ENCODE measurements around the gene RDH13.

The RDH13 gene

DNA sequence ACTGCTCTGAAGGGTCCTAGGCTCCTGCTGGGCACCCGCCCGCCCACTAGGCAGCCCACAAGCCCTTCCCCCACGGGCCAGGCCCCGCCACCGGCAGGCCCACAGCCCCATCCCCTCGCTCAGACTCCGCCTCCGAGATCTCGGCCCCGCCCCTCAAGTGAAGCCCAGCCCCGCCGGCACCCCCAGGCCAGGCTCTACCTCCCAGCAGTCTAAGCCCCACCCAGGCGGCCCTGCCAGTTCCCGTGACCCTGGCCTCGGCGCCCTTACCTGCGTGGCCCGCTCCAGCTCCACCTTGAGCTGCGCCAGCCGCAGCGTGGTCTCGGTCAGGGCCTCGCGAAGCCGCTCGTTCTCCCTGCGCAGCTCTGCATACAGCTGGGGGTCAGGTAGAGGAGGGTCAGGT lies 29.0 kb upstream of the RDH13 start:
- DNase-seq (ENCODE audit: low read depth in 3 of 3) = no peak

- no peak for DNase-seq (ENCODE audit: low read depth in 3 of 3)
Measured at GRCh38 chr19:55091126-55091910, 28.4 kb upstream of the RDH13 start.

DNA sequence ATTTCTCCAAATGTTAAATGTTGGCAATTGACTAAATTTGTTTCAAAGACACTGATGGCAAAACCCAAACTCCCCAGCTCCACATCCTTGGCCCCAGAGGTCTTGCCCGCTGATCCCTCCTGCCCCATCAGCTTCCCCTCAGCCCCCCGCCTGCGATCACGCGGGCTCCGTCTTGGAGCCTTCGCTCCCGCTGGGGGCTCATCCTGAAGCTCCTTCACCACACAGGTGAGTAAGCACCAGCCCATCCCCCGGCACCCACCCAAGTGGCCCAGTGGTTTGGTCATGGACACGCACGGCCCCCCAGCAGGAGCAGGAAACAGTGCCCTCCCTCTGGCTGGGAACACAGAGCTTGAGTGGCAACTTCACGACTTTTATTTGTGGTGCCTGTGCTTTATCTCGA lies 27.6 kb upstream of the RDH13 start:
- no peak for DNase-seq (ENCODE audit: low read depth in 3 of 3)

DNA sequence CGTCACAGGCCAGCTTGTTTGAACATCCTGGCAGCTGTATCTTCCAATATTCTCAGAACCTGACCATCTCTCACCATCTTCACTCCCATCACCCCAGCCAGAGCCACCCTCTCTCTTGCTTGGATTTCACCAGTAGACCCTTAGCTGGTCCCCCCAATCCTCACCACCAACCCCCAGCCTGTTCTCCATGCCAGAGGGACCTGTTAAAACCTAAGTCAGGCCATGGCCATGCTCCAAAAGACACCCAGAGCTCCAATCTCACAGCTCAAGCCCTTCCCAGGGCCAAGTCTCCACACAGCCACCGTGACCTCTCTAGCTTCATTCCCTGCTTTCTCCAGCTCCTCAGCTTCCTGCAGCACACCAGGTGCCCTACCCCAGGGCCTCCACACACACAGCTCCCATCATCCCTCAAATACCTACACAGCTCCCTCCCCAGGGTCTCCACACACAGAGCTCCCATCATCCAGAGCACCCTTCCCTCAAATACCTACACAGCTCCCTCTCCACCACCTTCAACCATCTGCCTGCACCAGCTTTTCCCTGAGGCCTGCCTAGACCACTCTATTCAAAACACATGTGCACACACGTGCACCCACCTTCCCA lies 26.5 kb upstream of the RDH13 start:
- no peak for DNase-seq (ENCODE audit: low read depth in 3 of 3)

DNA sequence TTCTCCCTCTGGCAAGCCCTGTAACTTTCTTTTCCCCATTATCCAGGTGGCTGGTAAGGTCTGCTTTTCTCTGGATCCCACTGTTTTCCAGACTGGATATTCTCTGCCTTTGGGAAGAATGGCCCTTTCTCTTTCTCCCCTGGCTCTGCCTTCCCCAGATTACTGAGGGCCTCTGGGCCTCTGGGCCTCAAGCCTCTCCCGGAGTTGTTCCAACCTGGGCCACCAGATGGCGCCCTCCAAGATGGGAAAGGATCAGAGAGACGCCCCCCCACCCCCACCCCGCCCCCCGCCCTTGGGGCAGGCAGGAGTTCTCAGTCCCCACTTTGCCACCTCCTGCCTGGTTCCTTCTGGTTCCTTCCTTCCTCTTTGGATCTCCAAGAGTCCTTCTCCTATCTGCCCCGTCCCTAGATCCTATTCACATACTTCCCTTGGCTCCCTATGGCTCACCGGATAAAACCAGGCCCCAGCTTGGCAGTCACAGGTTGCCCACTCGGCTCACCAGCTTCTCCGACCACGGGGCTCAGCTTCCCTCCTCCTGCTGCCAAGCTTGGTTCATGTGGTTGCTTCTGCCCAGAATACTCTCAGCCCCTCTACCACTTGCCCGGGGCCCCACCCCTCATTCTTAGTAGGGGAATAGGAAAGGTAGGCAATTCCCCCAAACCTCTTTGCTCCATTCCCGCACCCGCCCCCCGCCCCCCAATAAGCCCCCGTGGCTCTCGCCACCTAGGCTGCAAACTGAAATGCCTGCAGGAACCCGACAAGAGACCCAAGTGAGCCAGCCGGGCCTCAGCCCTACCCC lies 25.8 kb upstream of the RDH13 start:
- DNase-seq (ENCODE audit: low read depth in 3 of 3) = peak; percentile 61 to 69 (median 65)

DNA sequence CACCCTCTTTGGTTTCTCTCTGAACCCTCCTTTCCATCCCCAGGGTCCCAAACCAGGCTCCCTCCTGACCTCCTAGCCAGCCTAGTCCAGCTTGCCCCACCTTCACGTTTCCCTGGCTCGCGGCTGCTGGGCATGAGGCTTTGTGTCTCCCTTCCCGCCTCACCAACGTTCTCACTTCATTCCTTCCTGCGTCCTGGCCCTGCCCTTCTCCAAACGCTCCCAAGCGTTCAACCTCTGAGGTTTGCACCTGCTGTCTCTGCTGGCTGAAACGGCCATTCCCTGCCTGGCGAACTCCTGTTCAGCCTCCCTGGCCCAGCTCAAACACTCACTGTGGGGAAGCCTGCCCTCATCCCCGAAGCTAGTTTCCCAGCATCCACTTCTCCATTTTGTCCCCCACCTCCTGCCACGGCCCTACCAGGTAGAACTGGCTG lies 25.1 kb upstream of the RDH13 start:
- DNase-seq (ENCODE audit: low read depth in 3 of 3) = no peak

- DNase-seq (ENCODE audit: low read depth in 3 of 3) = no peak
Measured at GRCh38 chr19:55087542-55087901, 24.6 kb upstream of the RDH13 start.

DNA sequence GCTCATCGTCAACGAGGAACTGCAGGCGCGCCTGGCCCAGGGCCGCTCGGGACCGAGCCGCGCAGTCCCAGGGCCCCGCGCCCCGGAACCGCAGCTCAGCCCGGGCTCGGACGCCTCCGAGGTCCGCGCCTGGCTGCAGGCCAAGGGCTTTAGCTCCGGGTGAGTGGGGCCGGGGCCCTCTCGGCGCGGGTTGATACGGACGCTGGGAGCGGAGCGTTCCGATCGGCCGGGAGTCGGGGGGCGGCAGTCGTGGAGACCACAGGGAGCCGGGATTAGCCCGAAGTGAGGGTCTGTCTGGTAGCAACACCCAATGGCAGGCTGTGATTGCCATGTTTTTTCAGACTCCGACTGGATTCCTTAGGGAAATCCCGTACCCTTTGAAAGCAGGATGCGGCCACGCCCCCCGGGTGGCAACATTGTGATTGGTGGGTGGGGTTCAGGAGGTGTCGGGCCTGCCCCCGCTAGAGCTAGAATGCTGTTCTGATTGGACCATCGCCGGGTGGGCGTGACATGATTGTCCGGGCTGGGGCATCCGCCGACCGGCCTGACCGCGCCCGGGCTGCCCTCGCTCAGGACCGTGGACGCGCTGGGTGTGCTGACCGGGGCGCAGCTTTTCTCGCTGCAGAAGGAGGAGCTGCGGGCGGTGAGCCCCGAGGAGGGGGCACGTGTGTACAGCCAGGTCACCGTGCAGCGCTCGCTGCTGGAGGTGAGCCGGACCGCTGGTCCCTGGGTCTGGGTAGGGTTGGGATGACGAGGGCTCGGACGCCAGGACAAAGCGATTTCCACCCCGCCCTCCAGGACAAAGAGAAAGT lies 24.0 kb upstream of the RDH13 start:
- peak in 1 of 3 experiments; percentile 20 for DNase-seq (ENCODE audit: low read depth in 3 of 3)

DNA sequence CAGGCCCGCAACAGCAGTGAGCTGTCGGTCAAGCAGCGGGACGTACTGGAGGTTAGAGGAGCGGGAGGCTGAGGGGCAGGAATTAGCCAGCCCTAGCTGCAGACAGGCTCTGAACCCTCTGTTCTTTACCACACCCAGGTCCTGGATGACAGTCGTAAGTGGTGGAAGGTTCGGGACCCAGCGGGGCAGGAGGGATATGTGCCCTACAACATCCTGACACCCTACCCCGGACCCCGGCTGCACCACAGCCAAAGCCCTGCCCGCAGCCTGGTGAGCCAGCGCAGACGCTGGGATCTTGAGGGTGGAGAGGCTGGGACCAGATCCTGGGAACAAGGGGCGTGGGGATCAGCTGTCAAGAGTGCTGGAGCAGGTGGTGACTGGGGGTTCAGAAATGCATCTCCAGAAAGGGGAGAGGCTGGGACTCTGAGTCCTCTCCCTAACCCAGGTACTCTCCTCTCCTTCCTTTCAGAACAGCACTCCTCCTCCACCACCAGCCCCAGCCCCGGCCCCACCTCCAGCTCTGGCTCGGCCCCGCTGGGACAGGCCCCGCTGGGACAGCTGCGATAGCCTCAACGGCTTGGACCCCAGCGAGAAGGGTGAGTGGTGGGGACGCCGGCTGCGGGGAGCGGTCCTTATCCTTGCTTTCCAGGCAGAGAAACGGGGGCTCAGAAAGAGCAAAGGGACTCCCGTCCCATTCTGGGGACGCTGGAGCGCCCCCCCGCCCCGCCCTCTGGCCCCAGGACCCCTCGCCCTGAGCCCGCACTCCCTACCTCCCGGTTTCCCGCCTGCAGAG lies 23.2 kb upstream of the RDH13 start:
- DNase-seq (ENCODE audit: low read depth in 3 of 3) = no peak

GRCh38 chr19:55084416-55084815 lies 21.5 kb upstream of the RDH13 start:
- no peak for DNase-seq (ENCODE audit: low read depth in 3 of 3)

DNA sequence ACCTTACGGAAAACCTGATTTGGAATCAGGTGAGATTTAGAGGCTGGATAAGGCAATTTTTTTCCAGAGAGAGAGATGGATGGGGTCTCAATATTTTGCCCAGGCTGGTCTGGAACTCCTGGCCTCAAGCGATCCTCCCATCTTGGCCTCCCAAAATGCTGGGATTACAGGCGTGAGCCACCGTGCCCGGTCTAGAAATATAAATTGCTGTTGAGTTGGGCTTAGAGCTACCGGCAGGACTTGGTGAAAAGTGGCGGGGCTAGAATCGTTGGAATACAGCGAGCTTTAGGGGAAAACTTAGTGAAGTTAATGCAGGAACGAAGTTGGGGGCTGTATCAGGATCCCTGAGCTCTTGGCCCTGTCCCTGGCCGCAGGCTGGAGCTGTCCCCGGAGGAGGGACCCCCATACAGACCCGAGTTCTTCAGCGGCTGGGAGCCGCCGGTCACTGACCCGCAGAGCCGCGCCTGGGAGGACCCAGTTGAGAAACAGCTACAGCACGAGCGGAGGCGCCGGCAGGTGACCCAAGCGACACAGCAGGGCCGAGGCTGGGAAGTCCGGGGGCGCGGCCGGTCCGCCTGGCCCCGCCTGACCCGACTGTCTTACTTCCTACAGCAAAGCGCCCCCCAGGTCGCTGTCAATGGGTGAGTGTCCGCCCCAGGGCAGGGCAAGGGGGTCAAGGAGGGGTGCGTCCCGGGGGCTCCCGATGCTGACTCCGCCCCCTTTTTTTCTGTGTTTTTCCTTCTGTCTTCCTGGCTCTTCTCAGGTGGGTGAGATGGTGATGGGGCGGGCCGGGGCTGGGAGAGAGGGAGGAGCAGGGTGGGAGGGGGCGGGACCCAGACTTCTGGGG lies 20.3 kb upstream of the RDH13 start:
- DNase-seq (ENCODE audit: low read depth in 3 of 3) = no peak

DNA sequence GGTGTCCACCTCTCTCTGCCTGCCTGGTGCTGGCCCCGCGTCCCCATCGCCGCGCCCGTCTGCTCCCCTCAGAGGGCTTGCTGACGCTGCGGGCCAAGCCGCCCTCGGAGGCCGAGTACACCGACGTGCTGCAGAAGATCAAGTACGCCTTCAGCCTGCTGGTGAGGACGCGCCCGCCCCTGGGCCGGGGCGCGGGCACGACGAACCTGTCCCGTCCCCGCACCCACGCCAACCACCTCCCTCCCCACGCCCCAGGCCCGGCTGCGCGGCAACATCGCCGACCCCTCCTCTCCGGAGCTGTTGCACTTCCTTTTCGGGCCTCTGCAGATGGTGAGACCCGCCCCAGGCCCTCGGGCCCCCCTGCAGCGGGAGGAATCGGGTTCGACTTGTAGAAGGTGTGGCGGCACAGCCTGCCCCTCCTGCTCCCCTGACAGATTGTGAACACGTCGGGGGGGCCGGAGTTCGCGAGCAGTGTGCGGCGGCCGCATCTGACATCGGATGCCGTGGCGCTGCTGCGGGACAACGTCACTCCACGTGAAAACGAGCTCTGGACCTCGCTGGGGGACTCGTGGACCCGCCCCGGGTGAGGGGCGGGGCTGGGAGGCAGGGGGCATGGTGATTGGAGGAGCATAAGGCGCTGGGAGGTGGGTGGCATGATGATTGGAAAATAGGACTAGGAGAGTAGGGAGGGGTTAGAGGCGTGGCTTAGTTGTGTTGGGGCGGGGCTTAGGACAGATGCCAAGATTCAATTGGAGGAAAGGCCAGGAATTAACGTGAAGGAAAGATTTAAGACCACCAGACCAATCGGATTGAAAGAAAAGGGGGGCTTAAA lies 19.3 kb upstream of the RDH13 start:
- peak in 1 of 3 experiments; percentile 21 for DNase-seq (ENCODE audit: low read depth in 3 of 3)

DNA sequence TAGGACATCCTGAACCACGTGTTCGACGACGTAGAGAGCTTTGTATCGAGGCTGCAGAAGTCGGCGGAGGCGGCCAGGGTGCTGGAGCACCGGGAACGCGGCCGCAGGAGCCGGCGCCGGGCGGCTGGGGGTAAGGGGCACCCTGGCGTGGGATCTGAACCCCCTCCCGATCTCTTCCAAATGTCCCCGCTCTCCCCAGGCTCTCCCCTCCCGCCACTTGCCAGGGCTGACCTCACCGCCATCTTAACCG lies 18.7 kb upstream of the RDH13 start:
- no peak for DNase-seq (ENCODE audit: low read depth in 3 of 3)

GRCh38 chr19:55080968-55081769 lies 18.2 kb upstream of the RDH13 start:
- DNase-seq (ENCODE audit: low read depth in 3 of 3) = peak; percentile 72 to 75 (median 74)

- peak in 2 of 3 experiments; percentile 22 to 41 for DNase-seq (ENCODE audit: low read depth in 3 of 3)
Measured at GRCh38 chr19:55080121-55080967, 17.4 kb upstream of the RDH13 start.

GRCh38 chr19:55079400-55080038 lies 16.6 kb upstream of the RDH13 start:
- DNase-seq (ENCODE audit: low read depth in 3 of 3) = no peak

GRCh38 chr19:55078996-55079395 lies 16.0 kb upstream of the RDH13 start:
- no peak for DNase-seq (ENCODE audit: low read depth in 3 of 3)
